ENCODE data around the gene A4GALT.

The A4GALT gene

GRCh38 chr22:42700901-42701300 lies 19.8 kb downstream of the A4GALT start:
- DNase-seq: no peak

GRCh38 chr22:42700355-42700754 lies 20.3 kb downstream of the A4GALT start:
- no peak for DNase-seq

GRCh38 chr22:42699976-42700352 lies 20.7 kb downstream of the A4GALT start:
- DNase-seq: no peak

GRCh38 chr22:42699281-42699975 lies 21.2 kb downstream of the A4GALT start:
- DNase-seq: no peak

GRCh38 chr22:42697542-42698013 lies 23.1 kb downstream of the A4GALT start:
- no peak for DNase-seq

- no peak for DNase-seq
Measured at GRCh38 chr22:42696331-42696967, 24.2 kb downstream of the A4GALT start.

- DNase-seq: no peak
Measured at GRCh38 chr22:42695294-42695693, 25.4 kb downstream of the A4GALT start.

GRCh38 chr22:42693763-42694683 lies 26.6 kb downstream of the A4GALT start:
- no peak for DNase-seq

- DNase-seq: no peak
Measured at GRCh38 chr22:42693055-42693762, 27.5 kb downstream of the A4GALT start.

GRCh38 chr22:42692239-42693054 lies 28.2 kb downstream of the A4GALT start:
- DNase-seq: no peak

- no peak for DNase-seq
Measured at GRCh38 chr22:42691440-42691839, 29.2 kb downstream of the A4GALT start.

- DNase-seq: no peak
Measured at GRCh38 chr22:42688241-42689211, 32.1 kb downstream of the A4GALT start.

- DNase-seq: no peak
Measured at GRCh38 chr22:42686756-42687491, 33.7 kb downstream of the A4GALT start.

- DNase-seq: peak; percentile 65
Measured at GRCh38 chr22:42685941-42686653, 34.6 kb downstream of the A4GALT start.

- DNase-seq: peak; percentile 46
Measured at GRCh38 chr22:42684462-42685195, 36.0 kb downstream of the A4GALT start.

GRCh38 chr22:42683578-42684283 lies 36.9 kb downstream of the A4GALT start:
- DNase-seq: no peak

- no peak for DNase-seq
Measured at GRCh38 chr22:42682113-42682851, 38.4 kb downstream of the A4GALT start.

All from hematopoietic multipotent progenitor cell treated with erythropoietin and hydrocortisone succinate and interleukin-3 and kit ligand, for 8 days (in vitro differentiated cells).